ENCODE data around the gene KY. TPM values are rescaled to one million over a fixed set of nuclear protein-coding genes. Genes with fewer than 3 reads are reported as not detected.

Gene KY
- polyA plus RNA-seq, 3 donors = 0.03 to 0.09 TPM; not detected in 1

DNA sequence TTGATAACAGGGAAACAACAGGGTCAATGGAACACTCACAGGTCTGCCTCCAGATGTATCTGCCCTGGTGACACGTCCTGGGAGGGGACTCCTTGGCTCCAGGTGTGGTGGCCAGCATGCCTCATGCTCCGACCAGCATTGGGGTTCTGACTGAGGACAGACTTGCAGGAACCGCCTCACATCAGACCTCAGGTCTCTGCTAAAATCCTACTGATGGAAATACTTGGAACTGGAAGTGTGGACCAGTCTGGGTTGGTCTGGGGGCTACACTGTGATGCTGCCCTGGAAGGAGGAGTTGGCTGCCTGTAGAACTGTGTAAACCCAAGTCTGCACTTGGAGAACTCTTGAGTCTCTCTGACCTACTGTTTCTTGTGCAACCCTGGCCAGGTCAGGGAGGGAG is 17.1 kb upstream of the KY start:
- Histone ChIP-seq H3K79me2 (ENCODE audit: insufficient read depth, low read length) (no peaks in the 10 kb centered on the region), H2AFZ (ENCODE audit: insufficient read depth, low read depth, low read length, poor library complexity, severe bottlenecking) (no peak overlapping the region), H3K4me2 (replicated peaks; ENCODE audit: extremely low read depth, low read length, poor library complexity, severe bottlenecking) (no peak overlapping the region), H4K20me1 (ENCODE audit: insufficient read depth, low read length) (no peaks in the 10 kb centered on the region), H3K36me3 (replicated peaks in 1 of 2; ENCODE audit: control insufficient read depth in 1 of 2, insufficient read depth in 2 of 2, low read length in 2 of 2) (no peaks in the 10 kb centered on the region), H3K27ac (ENCODE audit: low read depth in 1 of 2, low read length in 2 of 2) (no peak overlapping the region), H3K9ac (ENCODE audit: insufficient read depth, low read length, poor library complexity, severe bottlenecking) (no peak overlapping the region), H3K4me3 (replicated peaks in 1 of 3; ENCODE audit: low read depth in 2 of 3, low read length in 3 of 3) (no peak overlapping the region), H3K4me1 (ENCODE audit: control insufficient read depth in 1 of 2, insufficient read depth in 2 of 2, low read length in 2 of 2) (no peaks in the 10 kb centered on the region), H3K9me3 (replicated peaks in 1 of 2; ENCODE audit: control insufficient read depth in 1 of 2, insufficient read depth in 1 of 2, low read length in 2 of 2) (peaks cover 0 to 5% of the 10 kb centered on the region in 2 donors), H3K27me3 (ENCODE audit: control insufficient read depth in 2 of 2, insufficient read depth in 2 of 2, low read length in 2 of 2) (no peaks in the 10 kb centered on the region)
- no peak for DNase-seq
- Mint-ChIP-seq H3K27ac (no peak overlapping the region), H3K27me3 (ENCODE audit: low read depth in 3 of 3) (peaks cover 3 to 13% (median 8%) of the 10 kb centered on the region in 3 donors), H3K36me3 (no peaks in the 10 kb centered on the region), H3K4me3 (no peak overlapping the region), H3K9me3 (peaks cover 0 to 8% (median 3%) of the 10 kb centered on the region in 7 donors), H3K4me1 (no peaks in the 10 kb centered on the region)
- WGBS (ENCODE audit: insufficient coverage) = 53% methylated on average over 3 of the region's 3 CpGs
- intact Hi-C loops (cut with micrococcal nuclease) = no loop called here
- TF ChIP-seq, protein P1, sequence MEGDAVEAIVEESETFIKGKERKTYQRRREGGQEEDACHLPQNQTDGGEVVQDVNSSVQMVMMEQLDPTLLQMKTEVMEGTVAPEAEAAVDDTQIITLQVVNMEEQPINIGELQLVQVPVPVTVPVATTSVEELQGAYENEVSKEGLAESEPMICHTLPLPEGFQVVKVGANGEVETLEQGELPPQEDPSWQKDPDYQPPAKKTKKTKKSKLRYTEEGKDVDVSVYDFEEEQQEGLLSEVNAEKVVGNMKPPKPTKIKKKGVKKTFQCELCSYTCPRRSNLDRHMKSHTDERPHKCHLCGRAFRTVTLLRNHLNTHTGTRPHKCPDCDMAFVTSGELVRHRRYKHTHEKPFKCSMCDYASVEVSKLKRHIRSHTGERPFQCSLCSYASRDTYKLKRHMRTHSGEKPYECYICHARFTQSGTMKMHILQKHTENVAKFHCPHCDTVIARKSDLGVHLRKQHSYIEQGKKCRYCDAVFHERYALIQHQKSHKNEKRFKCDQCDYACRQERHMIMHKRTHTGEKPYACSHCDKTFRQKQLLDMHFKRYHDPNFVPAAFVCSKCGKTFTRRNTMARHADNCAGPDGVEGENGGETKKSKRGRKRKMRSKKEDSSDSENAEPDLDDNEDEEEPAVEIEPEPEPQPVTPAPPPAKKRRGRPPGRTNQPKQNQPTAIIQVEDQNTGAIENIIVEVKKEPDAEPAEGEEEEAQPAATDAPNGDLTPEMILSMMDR (IDR thresholded peaks at IDR 0.05) = no peak

DNA sequence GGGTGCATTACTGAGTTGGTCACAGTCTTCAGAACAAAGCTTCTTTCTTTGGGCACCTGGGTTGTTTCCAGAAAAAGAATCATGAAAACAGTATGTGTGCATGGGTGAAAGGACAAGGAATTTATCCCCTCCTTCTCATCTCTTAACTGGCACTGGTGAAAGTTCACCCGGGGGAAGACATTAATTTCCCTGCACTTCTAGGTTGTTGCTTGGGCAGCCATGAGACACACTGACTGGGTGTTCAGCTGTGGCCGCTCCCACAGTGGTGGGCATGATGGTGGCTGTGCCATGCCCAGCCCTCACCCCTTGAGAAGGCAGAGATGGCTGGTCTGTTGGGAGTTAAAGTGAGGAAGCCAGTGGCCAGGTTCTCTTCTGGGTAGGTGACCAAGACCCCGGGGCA is 16.6 kb upstream of the KY start:
- Mint-ChIP-seq H3K4me1 (no peaks in the 10 kb centered on the region), H3K36me3 (no peaks in the 10 kb centered on the region), H3K27me3 (ENCODE audit: low read depth in 3 of 3) (peaks cover 3 to 13% (median 6%) of the 10 kb centered on the region in 3 donors), H3K4me3 (no peak overlapping the region), H3K9me3 (peaks cover 0 to 4% (median 0%) of the 10 kb centered on the region in 7 donors), H3K27ac (no peak overlapping the region)
- peaks cover 0 to under 1% of the 10 kb centered on the region in 2 donors for H3K9me3 ChIP-seq (replicated peaks in 1 of 2; ENCODE audit: control insufficient read depth in 1 of 2, insufficient read depth in 1 of 2, low read length in 2 of 2)
- H3K36me3 ChIP-seq (replicated peaks in 1 of 2; ENCODE audit: control insufficient read depth in 1 of 2, insufficient read depth in 2 of 2, low read length in 2 of 2) = no peaks in the 10 kb centered on the region
- no peaks in the 10 kb centered on the region for H3K4me1 ChIP-seq (ENCODE audit: control insufficient read depth in 1 of 2, insufficient read depth in 2 of 2, low read length in 2 of 2)
- 97% methylated on average over 3 of the region's 3 CpGs for WGBS (ENCODE audit: insufficient coverage)
- no peak for DNase-seq
- no peaks in the 10 kb centered on the region for H3K27me3 ChIP-seq (ENCODE audit: control insufficient read depth in 2 of 2, insufficient read depth in 2 of 2, low read length in 2 of 2)
- no peak overlapping the region for H3K4me3 ChIP-seq (replicated peaks in 1 of 3; ENCODE audit: low read depth in 2 of 3, low read length in 3 of 3)
- H3K9ac ChIP-seq (ENCODE audit: insufficient read depth, low read length, poor library complexity, severe bottlenecking) = no peak overlapping the region
- H2AFZ ChIP-seq (ENCODE audit: insufficient read depth, low read depth, low read length, poor library complexity, severe bottlenecking) = no peak overlapping the region
- H3K27ac ChIP-seq (ENCODE audit: low read depth in 1 of 2, low read length in 2 of 2) = no peak overlapping the region
- H4K20me1 ChIP-seq (ENCODE audit: insufficient read depth, low read length) = no peaks in the 10 kb centered on the region
- H3K79me2 ChIP-seq (ENCODE audit: insufficient read depth, low read length) = no peaks in the 10 kb centered on the region
- intact Hi-C loops (cut with micrococcal nuclease) = no loop called here
- TF ChIP-seq, protein P1 (IDR thresholded peaks at IDR 0.05) = no peak
- no peak overlapping the region for H3K4me2 ChIP-seq (replicated peaks; ENCODE audit: extremely low read depth, low read length, poor library complexity, severe bottlenecking)

Data from CD14-positive monocyte (primary cell).